HG03196 (cell line): Measurements from ENCODE around the gene SLC19A1.

Experiments
- ATAC-seq: cut with Tn5 transposase; IDR thresholded peaks from one replicate; pipeline ENCODE4 v1.9.1; 2021; ENCODE audit not compliant: unreplicated experiment

SLC19A1 gene

DNA sequence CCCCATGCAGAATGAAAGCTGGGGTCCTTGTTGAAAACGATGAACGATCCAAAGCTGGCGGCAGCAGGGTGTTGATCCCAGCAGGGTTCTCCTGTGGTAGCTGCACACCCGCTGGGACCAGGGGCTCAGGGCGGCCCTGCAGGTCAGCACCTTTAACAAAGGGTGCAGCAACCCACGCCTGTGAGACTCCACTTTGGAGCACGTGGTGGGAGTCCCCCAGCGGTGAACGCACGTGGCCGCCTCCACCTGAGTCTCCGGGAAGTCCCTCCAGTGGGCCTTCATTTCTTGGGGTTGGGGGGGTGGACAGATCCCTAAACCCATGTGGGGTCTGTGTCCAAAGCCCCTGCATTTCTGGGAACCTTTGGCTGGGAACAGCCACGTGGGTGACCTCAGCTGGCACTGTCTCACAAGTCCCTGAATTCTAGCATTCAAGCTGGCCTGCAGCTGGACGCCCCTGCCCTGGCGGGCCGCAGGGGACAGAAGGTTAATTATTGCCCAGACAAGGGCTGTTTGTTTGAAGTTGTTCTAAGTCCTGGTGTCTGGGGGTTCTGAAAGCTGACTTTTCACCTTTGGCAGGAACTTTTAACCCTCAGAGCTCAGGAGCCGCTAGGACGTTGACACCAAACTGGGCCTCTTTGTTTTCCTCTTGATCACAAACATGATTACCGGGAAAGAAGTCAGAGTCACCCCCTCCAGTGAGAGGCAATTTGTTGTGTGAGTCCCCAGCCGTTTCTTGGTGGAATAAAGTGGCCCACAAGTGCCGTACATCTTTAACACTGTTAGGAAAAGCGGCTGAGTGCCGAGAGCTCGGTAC lies 72.8 kb downstream of the SLC19A1 start:
- ATAC-seq: no peak

DNA sequence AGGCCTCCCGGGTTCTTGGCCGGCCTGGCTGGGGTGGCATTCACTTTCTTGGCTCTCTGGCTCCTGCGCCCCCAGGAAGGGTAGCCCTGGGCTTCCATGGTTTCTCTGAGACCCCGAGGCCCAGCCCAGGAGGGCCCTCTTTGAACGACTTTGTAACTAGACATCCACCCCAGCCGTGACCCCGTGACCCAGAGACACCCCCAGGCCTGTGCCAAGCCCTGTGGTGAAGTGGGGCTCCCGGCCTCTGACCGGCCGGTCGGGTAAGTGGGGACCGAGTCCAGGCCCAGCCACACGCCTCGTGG lies 73.3 kb downstream of the SLC19A1 start:
- ATAC-seq: no peak

DNA sequence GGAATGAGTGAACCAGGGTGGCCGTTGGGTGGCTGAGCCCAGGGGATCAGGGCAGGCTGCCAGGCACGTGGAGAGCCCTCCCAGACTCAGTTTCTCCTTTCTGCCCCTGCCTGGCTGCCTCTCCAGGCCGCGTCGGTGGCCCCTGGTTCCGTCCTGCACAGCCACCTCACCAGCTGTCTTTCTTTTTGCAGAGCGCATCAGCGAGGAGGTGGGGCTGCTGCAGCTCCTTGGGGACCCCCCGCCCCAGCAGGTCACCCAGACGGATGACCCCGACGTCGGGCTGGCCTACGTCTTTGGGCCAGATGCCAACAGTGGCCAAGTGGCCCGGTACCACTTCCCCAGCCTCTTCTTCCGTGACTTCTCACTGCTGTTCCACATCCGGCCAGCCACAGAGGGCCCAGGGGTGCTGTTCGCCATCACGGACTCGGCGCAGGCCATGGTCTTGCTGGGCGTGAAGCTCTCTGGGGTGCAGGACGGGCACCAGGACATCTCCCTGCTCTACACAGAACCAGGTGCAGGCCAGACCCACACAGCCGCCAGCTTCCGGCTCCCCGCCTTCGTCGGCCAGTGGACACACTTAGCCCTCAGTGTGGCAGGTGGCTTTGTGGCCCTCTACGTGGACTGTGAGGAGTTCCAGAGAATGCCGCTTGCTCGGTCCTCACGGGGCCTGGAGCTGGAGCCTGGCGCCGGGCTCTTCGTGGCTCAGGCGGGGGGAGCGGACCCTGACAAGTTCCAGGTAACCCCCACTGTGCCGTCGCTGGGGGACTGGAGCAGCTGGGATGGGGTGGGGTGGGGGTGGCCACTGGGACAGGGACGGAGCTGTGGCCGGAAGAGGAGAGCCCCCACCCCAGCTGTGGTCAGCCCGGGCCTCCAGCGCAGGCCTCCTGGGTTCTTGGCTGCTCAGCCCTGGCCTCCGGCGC lies 73.9 kb downstream of the SLC19A1 start:
- ATAC-seq: no peak

DNA sequence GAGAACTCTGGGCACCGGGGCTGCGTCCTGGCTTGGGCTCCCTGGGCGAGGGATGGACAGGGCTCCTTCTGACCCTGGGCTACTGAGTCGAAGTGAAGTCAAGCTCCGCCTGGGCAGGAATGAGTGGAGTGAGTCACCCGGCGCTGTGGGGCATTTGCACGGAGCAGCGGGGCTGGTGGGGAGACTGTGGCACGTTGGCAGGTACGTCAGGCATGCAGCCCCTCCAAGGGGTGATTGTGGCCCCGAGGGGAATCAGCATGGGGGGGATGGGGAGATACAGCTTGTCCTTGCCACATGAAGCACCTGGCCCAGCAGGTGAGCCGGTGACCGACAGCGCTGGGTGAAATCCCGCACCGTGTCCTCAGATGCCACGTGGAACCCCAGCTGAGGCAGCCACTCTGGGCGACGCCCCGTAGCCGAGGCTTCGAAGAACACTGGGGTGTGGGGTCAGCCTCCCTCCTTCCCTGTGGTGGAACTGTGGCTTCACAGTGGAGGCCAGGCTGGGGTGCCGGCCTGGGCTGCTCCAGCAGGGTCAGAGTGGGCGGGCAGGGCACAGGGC lies 74.9 kb downstream of the SLC19A1 start:
- no peak for ATAC-seq

DNA sequence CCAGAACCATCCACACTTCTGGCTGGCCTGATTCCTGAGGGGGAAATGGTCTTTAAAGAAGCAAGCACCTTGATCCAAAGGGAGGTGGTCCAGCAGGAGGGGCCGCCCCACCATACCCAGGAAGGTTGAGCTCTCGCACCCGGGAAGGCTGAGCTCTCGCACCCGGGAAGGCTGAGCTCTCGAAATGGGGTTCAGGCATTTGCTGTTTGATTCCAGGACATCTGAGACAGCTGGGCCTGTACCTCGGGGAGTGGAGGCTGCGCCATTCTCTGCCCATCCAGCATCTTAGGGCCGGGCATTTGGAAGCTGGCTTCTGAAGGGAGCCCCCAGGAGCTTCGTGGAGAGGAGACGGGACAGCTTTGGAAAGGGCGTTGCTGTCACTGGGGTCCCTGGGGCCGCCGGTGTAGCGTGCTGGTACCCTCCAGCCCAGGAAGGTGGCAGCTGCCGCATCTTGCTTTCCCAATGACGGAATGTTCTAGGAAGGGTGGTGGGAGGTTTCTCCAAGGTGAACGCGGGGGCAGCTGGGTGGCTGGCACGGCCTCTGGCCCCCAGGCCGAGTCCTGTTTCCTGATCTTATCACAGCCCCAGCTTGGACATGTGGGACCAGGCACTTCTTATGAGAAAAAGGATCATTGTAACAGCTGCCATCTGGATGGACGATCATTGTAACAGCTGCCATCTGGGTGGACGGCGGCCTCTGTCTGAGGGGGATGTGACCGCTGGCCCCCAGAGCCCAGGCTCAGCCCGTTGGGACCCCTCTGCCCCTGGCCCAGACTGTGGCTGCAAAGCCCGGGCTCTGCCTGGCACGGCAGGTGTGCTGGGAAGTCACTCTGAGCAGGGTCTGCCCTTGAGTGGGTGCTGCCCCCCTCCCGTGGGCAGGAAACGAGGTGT lies 75.7 kb downstream of the SLC19A1 start:
- ATAC-seq: no peak

DNA sequence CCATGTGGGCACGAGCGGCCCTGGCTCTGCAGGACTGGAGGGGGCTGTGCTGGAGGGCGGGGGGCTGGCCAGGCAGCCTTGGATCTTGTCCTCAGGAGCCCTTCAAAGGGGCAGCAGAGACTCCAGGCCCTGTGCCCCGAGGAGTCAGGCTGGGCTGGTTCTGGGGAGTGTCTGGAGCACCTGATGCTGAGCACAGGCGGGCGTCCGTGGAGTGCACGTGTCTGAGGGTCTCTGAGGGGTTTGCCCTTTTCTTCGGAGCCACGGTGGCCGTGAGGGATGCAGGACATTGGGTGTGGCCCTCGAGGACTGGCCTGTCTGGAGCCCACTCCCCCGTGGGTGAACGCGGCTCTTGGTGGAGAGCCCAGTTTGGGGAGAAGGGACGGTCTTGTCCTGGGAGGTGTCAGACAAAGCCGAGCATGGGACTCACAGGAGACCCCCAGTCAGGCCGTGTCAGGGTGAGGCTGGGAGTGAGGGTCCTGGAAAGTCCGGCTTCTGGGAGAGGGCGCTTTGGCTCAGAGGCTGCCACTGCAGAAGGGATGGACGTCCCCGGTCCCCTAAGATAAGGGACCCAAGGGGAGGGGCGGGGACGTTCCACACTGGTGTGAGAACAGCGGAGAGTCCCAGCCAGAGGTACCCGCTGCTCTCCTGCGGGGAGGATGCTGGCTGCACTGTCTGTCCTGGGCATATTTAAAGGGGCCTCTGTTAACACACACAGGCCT lies 76.5 kb downstream of the SLC19A1 start:
- ATAC-seq: no peak

DNA sequence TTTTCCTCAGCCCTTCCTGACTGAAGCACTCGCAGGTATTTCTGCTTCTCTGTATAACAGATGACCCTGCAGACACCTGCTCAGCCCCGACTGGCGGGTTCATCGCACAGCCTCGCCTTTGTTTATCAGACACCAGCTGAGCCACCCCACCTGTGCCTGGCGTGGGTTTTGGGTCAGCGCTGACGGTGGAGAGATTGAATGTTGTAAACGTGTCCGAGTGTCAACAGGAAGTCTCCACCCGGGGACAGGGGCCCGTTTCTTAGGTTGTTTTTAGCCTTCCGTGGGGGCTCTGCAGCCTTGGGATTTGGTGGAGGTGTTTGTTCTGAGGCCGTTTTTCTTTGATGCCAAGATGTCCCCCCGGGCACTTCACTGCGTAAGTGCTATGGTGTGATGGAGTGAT lies 77.1 kb downstream of the SLC19A1 start:
- ATAC-seq: no peak

DNA sequence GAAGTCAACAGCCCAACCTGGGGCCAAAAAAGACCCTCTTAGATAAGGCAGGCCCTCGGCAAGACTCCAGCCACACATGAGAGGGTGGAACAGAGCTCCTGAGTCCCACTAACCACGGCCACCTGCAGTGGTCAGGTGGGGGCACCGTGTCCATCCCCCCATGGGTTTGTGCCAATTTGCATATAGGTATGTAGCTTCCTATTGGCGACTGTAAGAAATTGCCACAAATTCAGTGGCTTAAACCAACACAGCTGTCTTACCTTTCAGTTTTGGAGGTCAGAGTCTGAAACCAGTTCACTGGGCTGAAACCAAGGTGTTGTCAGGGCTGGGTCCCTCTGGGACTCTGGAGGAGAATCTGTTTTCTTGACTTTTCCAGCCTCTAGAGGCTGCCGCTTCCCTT lies 77.9 kb downstream of the SLC19A1 start:
- no peak for ATAC-seq

DNA sequence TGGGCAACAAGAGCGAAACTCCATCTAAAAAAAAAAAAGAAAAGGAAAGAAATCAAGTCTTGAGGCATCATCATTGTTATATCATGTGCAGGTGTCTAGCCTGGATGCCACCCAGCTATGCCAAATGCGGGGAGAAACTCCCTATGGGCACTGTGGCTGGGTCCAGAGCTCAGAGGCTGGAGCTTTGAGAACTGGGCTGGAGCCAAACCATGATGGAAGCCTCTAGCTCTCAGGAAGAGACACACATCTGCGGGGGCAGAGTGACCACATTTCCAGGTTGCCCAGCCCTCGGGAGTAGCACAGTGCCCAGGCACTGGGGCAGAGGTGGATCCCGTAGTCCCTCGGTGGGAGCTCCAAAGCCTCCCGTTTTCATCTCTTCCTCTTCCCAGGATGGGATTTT lies 78.4 kb downstream of the SLC19A1 start:
- no peak for ATAC-seq

DNA sequence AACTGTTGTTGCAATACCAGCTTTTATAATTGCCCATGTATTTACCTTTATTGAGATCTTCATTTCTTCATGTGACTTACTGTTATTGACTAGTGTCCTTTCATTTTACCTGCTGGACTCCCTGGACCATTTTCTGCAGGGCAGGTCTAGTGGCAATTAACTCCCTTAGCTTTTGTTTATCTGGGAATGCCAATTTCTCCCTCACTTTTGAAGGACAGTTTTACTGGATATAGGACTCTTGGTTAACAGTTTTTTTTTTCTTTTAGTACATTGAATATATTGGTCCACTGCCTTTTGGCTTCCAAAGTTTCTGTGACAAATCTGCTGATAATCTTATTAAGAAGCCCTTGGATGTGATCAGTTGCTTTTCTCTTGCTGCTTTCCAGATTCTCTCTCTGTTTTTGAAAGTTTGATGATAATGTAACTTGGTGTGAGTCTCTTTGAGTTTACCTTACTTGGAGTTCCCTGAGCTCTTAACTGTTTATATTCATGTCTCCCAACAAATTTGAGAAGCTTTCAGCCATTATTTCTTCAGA lies 80.4 kb downstream of the SLC19A1 start:
- ATAC-seq: no peak

DNA sequence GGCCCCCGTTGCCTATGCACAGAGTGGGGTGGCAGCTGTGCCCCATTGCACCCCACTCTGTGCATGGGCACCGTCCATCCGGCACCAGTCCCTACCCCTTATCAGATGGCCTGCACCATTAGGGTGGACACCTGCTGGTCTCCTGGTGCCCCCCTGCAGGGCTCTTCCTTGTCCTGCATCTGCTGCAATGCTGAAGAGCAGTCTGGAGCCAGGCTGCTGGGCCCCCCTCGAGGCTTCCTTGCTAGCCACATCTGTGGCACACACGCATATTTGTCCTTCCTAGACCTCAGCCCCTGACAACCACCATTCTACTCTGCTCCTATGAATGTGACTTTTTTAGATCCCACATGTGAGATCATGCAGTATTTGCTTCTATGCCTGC lies 80.9 kb downstream of the SLC19A1 start:
- no peak for ATAC-seq

DNA sequence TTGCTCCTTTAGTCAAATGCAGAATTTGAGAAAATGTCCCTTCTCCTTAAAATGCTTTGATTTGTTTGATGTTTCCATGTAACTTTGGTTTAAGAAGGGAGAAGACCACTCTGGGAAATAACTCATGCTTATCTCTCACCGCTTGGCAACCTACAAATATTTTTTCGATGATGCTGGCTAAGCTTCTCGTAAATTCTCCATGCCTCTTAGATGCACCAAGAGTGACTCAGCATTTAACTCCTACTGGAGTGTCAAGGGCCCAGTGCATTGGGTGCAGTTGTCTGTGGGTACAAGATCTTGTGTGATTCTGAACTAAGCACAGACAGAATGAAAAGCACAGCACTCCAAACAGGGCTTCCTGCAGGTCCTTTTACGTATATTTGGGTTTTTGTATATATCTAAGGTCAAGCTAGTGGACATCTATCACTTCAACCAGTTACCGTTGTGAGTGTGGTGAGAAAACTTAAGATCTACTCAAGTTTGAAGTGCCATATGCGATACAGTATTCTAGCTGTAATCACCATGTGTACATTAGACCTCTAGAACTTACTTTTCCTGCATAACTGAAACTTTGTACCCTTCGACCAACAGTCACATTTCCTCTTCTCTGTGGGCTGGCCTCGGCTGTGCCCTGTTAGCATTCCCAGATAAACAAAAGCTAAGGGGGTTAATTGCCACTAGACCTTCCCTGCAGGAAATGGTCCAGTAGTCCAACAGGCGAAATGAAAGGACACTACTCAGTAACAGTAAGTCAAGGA lies 81.5 kb downstream of the SLC19A1 start:
- ATAC-seq: no peak

DNA sequence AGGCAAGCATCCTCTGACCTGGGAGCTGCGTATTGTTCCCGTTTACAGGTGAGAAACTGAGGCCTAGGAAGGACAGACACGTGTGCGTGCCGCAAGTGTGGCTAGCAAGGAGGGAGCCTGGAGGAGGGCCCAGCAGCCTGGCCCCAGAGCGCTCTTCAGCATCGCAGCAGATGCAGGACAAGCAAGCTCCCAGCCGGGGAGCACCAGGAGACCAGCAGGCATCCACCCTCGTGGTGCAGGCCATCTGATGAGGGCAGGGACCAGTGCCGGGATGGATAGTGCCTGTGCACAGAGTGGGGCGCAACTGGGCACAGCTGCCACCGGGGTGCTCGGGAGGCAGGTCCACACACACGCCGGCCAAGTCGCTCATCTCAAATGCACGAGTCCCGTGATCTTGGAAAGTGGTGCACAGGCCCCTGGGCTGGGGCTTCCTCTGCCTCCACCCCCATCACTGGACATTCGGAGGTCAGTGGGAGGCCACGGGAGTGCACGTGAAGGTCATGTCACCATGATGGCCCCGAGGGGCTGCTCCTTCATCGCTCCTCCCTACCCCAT lies 82.2 kb downstream of the SLC19A1 start:
- no peak for ATAC-seq

DNA sequence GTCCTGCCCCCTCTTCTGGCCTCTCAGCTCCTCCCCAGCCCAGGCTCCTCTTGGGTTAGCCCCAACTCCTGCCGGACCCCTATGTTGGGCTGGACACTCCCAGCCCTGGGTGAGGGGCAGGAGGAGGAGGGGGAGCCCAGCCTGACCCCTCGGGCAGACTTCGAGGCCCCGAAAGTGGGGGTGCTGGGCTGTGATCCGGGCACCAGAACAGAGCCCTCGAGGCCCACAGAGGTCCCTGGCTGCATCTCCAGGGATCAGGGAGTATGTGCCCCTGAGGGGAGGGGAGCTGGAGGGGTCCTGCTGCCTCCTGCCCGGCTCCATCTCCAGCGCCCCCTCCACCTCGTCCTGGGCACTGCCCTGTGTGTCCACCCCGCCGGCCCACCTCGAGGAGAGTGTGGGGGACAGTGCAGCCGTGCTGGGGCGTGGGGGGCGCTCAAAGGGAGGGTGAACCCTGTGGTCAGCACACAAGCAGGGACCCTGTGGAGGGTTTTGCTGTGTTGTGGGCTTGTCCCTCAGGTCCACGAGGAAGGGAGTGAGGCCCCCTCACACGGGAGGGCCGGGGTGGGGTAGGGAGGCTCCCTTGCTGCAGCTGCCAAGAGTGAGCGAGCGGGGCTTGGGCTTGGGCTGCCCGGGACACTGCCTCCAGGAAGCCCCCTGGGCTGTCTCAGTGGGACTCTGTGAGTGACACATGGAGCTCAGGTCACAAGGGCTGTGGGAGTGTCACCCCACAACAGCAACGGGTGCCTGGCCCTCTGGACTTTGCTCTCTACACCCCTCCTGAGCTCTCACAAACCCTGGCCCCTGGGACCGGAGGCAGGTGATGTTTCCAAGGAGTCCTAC lies 82.8 kb downstream of the SLC19A1 start:
- ATAC-seq: no peak

DNA sequence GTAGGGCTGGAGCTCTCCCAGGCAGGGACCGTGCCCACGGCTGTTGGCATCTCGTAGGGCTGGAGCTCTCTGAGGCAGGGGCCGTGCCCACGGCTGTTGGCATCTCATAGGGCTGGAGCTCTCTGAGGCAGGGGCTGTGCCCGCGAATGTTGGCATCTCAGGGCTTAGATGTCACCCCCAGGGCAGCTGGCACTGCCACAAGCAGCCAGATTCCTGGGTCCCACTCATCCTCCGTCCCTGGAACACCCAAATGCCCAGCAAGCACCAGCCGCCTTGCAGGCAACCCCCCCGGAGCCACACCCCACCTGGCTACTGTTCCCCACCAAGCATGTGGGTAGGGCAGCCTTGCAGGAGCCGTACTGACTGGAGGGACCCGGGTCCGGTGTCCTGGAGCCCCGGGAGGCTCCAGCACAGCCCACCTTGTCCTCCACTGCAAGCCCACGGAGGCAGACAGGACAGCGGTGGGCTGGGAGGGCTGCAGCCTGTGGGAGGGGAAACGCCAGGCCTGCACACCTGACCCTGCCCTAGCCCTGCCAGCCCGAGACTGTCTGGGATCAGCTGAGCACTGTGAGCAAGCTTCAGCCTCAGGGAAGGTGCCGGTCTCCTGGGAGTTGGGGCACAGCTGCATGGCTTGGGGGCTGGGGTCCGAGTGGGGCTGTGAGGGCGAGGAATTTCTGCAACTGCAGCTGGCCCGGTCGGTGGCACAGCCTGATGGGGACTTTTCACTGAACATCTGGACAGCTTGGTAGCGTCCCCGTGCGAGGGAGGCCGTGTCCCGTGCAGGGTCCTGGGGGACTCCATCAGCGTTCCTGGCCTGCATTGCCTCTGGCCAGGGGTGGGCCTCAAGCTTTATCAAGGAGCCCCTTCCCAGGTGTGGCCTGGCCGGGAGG lies 83.7 kb downstream of the SLC19A1 start:
- no peak for ATAC-seq

DNA sequence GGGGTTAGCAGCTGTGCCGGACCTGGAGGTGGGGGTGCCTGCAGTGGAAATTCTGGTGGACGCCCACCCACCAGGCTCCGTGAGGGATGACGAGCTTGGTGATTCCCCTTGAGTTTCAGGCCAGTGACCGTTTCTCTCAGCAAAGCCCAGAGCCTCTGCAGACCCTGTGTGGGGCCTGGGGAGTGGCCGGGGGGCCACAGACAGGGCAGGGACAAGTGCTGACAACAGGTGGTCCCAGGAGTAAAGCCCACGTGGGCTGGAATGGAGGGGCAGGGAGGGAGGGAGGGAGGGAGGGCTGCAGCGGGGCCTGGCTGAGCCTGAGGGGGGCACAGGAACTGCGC lies 84.4 kb downstream of the SLC19A1 start:
- no peak for ATAC-seq

DNA sequence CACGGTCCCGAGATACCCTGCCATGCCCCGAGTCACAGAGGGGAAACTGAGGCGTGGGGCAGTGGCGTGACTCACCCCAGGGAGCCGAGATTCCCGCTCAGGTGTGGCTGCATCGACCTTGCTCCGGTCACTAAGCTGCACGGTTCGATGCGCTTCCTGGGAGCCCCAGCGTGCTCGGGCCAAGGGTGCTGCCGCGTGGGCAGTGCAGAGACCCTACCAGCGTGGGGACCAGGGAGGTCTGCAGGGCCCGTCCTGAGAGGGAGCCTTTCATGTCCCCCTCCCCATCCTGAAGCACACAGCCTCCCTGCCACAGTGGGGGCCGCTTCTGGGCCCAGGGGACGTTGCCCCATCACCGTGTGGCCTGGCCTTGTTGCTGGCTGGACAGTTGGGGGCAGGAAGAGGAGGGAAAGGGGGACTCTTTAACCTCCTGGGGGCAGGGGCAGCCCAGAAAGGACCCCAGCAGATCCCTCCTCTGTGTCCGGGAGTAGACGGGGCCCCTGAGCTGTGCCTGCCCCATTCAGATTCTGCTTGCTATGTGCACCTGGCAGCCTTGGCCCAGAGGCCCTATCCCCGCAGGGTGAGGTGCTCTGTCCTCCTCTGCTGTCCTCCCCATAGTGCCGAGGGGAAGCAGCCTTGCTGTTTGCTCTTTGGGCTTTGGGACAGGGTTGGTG lies 84.9 kb downstream of the SLC19A1 start:
- no peak for ATAC-seq
